Measurements from ENCODE around the gene LSM8. TPM values are rescaled to one million over a fixed set of nuclear protein-coding genes. Genes with fewer than 3 reads are reported as not detected.
"Not testable (repeated sequence)": the region's sequence is repeated elsewhere in the genome, so short reads cannot be mapped to it uniquely, and the experiment has no call there.

The LSM8 gene
- total and polyA plus RNA-seq, 7 donors: 9.9 to 22.6 (median 17.2) TPM

DNA sequence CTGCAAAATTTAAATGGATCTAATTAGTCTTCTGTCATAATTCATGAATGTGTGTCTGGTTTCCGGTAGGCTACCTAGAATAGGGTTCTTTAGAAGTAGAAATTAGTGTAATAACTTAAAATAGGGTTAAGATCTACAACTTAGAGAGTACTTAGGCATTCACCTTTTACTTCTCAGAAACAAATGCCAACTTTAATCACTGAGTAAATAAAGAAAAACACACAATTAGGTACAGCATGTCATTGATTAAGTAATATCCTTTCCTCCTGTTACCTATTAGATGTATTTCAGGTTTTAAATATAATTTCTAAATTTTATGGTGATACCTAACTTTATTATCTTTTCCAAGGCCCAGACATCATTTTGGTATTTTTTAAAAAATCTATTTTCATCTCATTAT lies 49.8 kb downstream of the LSM8 start:
- Histone ChIP-seq H3K27me3 (ENCODE audit: insufficient read depth in 3 of 3, low read length in 2 of 3) (no peaks in the 10 kb centered on the region), H3K9me3 (no peaks in the 10 kb centered on the region), H3K36me3 (ENCODE audit: insufficient read depth in 1 of 2, low read depth in 1 of 2) (no peaks in the 10 kb centered on the region), H3K27ac (no peak overlapping the region), H3K4me1 (no peaks in the 10 kb centered on the region), H3K4me3 (no peak overlapping the region)
- TF ChIP-seq, protein P1, sequence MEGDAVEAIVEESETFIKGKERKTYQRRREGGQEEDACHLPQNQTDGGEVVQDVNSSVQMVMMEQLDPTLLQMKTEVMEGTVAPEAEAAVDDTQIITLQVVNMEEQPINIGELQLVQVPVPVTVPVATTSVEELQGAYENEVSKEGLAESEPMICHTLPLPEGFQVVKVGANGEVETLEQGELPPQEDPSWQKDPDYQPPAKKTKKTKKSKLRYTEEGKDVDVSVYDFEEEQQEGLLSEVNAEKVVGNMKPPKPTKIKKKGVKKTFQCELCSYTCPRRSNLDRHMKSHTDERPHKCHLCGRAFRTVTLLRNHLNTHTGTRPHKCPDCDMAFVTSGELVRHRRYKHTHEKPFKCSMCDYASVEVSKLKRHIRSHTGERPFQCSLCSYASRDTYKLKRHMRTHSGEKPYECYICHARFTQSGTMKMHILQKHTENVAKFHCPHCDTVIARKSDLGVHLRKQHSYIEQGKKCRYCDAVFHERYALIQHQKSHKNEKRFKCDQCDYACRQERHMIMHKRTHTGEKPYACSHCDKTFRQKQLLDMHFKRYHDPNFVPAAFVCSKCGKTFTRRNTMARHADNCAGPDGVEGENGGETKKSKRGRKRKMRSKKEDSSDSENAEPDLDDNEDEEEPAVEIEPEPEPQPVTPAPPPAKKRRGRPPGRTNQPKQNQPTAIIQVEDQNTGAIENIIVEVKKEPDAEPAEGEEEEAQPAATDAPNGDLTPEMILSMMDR (IDR thresholded peaks at IDR 0.05): no peak
- 76 to 80% (median 79%) methylated on average over 1 of the region's 1 CpG for WGBS, 3 donors
- intact Hi-C loops (cut with DNase I): no loop called here
- ATAC-seq: no peak
- no peak for DNase-seq

- 87 to 90% (median 89%) methylated on average over 3 of the region's 3 CpGs for WGBS, 3 donors
- H3K27me3 ChIP-seq (ENCODE audit: insufficient read depth in 3 of 3, low read length in 2 of 3): no peaks in the 10 kb centered on the region
- DNase-seq (no peak), ATAC-seq (no peak)
- no peaks in the 10 kb centered on the region for H3K4me1 ChIP-seq
- H3K36me3 ChIP-seq (ENCODE audit: insufficient read depth in 1 of 2, low read depth in 1 of 2): no peaks in the 10 kb centered on the region
- H3K9me3 ChIP-seq: no peaks in the 10 kb centered on the region
- H3K27ac ChIP-seq: no peak overlapping the region
- TF ChIP-seq, protein P1 (IDR thresholded peaks at IDR 0.05): no peak
- intact Hi-C loops (cut with DNase I): no loop called here
- H3K4me3 ChIP-seq: no peak overlapping the region
Observed at GRCh38 chr7:118239014-118239413, 55.0 kb downstream of the LSM8 start.

GRCh38 chr7:118240320-118240719 lies 56.4 kb downstream of the LSM8 start:
- H3K27me3 ChIP-seq (ENCODE audit: insufficient read depth in 3 of 3, low read length in 2 of 3); H3K4me1 ChIP-seq; H3K9me3 ChIP-seq; DNase-seq; H3K4me3 ChIP-seq; H3K36me3 ChIP-seq (ENCODE audit: insufficient read depth in 1 of 2, low read depth in 1 of 2); H3K27ac ChIP-seq; ATAC-seq; intact Hi-C loops (cut with DNase I): not testable (repeated sequence)
- whole genome bisulfite sequencing, 3 donors: 93 to 97% (median 96%) methylated on average over 2 of the region's 2 CpGs

Other genes starting within 250 kb of the LSM8 start
- gene ANKRD7, start 40.5 kb downstream of the LSM8 start, total RNA-seq: under 1 TPM in 3 of 4 donors, not detected in 1; 0.40 to 0.82 (median 0.60) TPM
- under 1 TPM in 2 of 3 donors, not detected in 1; 0.15 to 0.30 TPM for gene ANKRD7, start 40.5 kb downstream of the LSM8 start, polyA plus RNA-seq